Lower leg skin (tissue), 4 donors: ENCODE data around the gene MFSD8. TPM values are rescaled to one million over a fixed set of nuclear protein-coding genes. Genes with fewer than 3 reads are reported as not detected.

Source experiments
- DNase-seq, 2 donors: peaks; one replicate each; pipeline ENCODE4 v3.0.0-alpha.2; 2019; ENCODE audit warnings: low spot score in 2 of 2
- H3K4me3 ChIP-seq: fragments of 200-600 bp; sonication (generic); 2 replicates; pipeline ENCODE4 v1.5.1; 2017; ENCODE audit warnings: mild to moderate bottlenecking, low read depth; ENCODE audit not compliant: poor library complexity, severe bottlenecking
- CTCF ChIP-seq, 3 donors: fragments of 450-650 bp; IDR thresholded peaks; one replicate each; pipeline ENCODE4 v1.5.1; 2016; ENCODE audit warnings: antibody characterized with exemption in 3 of 3, mild to moderate bottlenecking in 3 of 3, moderate library complexity in 2 of 3
- POLR2A ChIP-seq, 2 donors: fragments of 450-650 bp; IDR thresholded peaks; one replicate each; pipeline ENCODE4 v1.6.1; 2016 to 2017; ENCODE audit warnings: antibody characterized with exemption in 2 of 2, mild to moderate bottlenecking in 1 of 2, moderate library complexity in 1 of 2
- WGBS, 2 donors: methylation state at CpG; one replicate each; pipeline ENCODE4 v1.1.5; 2018; 5-methylcytosine and 5-hydroxymethylcytosine counted together
- intact Hi-C: fragments of 100-400 bp; cut with DNase I; formaldehyde crosslinking; loops from one replicate; pipeline ENCODE4 v1.15.0; 2023; ENCODE audit warnings: low total_unique reads
- total RNA-seq, 4 donors: library from RNA; depleted of rRNA; stranded (reverse); fragments of >200 nt; gene quantifications; one replicate each; pipeline ENCODE4 v1.1.0, GENCODE V29; 2016

MFSD8 gene
- total RNA-seq, 4 donors from 2014 or later = 21.9 to 214 (median 26.8) TPM

DNA sequence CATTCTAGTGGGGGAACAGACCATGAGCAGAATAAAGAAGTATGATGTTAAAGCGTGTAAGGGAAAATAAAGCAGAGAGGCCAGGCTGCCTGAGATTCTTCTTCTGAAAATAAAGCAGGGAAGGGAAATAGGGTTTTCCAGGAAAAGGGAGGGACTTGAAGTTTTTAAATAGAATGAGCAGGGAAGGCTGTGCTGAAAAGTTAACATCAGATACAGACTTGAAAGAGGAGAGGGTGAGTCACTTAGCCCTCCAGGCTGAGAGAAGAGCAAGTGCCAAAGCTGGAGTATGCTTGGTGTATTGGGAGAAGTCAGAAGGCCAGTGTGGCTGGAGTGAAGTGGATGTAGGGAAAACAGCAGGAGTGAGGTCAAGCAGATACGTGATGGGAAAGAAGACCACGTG is 94.3 kb downstream of the MFSD8 start:
- 14 to 22% methylated on average over 3 of the region's 3 CpGs for WGBS, 2 donors

GRCh38 chr4:127870281-127870680 is 94.7 kb downstream of the MFSD8 start:
- H3K4me3 ChIP-seq = no peak overlapping the region
- intact Hi-C loops = no loop called here
- no peak for TF ChIP-seq POLR2A (IDR thresholded peaks at IDR 0.05)
- TF ChIP-seq CTCF (IDR thresholded peaks at IDR 0.05) = no peak
- DNase-seq = no peak

More for the DNA sequence above, 94.3 kb downstream of the MFSD8 start:
- intact Hi-C loops = no loop called here
- no peak overlapping the region for H3K4me3 ChIP-seq
- TF ChIP-seq POLR2A (IDR thresholded peaks at IDR 0.05) (no peak), CTCF (IDR thresholded peaks at IDR 0.05) (no peak)
- DNase-seq = no peak

DNA sequence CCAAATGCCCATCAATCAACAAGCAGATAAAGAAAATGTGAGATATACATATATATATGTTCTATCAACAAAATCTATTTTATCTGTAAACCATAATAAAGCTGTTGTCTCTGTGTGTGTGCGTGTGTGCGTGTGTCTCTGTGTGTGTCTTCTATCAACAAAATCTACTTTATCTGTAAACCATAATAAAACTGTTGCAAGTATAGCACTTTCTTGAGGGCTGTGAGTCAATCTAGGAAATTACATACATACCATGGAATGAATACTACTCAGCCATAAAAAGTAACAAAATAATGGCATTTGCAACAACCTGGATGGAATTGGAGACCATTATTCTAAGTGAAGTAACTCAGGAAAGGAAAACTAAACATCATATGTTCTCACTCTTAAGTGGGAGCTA is 96.8 kb downstream of the MFSD8 start:
- 90 to 95% methylated on average over 2 of the region's 2 CpGs for WGBS, 2 donors
- intact Hi-C loops = loop anchor here (10.0 kb wide), 1 partner anchor 713 kb away; no protein-coding TSS in a partner anchor
- no peak for TF ChIP-seq CTCF (IDR thresholded peaks at IDR 0.05)
- no peak for TF ChIP-seq POLR2A (IDR thresholded peaks at IDR 0.05)

More for the DNA sequence above, 96.8 kb downstream of the MFSD8 start:
- no peak for DNase-seq
- H3K4me3 ChIP-seq = no peak overlapping the region

Other genes with a start within 250 kb of the MFSD8 start
- not detected for gene SLC25A31, start 234.8 kb downstream of the MFSD8 start, total RNA-seq
- gene HSPA4L, start 182.9 kb downstream of the MFSD8 start, total RNA-seq = 10 to 100 TPM; 15.8 to 25.1 (median 22.5) TPM
- 1 to 10 TPM; 3.5 to 7.7 (median 5.9) TPM for gene PLK4, start 84.3 kb downstream of the MFSD8 start, total RNA-seq
- gene ABHD18, start 233 bp upstream of the MFSD8 start, total RNA-seq = 10 to 100 TPM in 1 of 4 donors, 1 to 10 TPM in 3; 4.2 to 11.9 (median 7.9) TPM
- gene LARP1B, start 96.1 kb upstream of the MFSD8 start, total RNA-seq = 10 to 100 TPM; 14.5 to 20.4 (median 17.2) TPM